ENCODE results near the gene UFSP2.
A peak's percentile ranks its signal among the peaks of the same experiment; 100 is the strongest.

The UFSP2 gene

DNA sequence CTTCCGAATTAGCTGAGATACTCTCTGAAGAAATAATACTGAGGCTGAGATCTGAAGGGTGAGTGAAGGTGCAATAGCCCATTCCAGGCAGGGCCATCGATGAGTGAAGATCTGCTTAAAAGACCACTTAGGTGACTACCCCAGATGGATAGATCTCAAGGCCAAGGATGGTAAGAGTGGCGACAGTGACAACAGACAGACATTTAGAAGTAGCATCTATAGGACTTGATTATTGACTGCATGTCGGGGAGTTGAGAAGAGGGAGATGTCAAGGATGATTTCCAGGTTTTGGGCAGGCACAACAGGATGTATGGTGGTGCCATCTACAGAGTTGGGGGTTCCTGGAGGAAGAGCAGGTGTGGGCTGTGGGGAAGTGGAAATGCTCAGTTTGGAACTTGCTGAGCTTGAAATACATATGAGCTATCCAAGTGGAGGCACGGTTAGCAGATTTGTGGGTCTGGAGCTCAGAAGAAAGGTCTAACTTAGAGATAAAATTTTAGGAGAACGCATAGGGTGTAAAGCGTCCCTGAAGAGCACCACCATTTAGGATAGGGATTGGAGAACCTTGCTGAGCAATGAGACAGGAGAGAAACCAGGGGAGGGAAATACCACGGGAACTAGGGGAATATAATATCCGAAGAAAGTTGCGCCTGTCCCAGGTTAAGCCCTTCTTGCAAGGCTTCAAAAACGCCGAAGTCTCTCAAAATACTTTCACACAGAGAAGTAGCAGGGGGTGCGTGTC is 688 bp downstream of the UFSP2 start:
- no peak for DNase-seq

GRCh38 chr4:185421366-185422124 is 4.2 kb downstream of the UFSP2 start:
- DNase-seq, result no peak

- DNase-seq, result no peak
These were observed 8.8 kb downstream of the UFSP2 start for GRCh38 chr4:185416955-185417354.

- no peak for DNase-seq
These were observed 13.4 kb downstream of the UFSP2 start for GRCh38 chr4:185412412-185412811.

DNA sequence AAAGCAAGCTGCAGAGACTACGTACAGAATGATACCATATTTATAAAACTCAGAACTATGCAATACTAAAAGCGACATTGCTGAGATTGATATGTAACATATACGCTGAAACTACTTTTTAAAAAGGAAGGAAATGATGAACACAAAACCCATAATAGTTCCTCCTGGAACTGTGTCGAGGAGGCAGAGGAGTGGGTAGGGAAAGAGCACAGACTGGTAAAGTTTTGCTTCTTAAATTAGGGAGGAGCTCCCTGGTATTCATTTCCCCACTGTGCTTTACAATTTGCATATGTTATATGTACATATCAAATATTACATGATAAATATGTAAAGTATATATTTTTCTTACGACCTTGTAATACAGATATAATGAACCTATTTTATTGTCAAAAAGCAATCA is 13.9 kb downstream of the UFSP2 start:
- no peak for DNase-seq

- no peak for DNase-seq
These were observed 17.3 kb downstream of the UFSP2 start for GRCh38 chr4:185408432-185408831.

DNA sequence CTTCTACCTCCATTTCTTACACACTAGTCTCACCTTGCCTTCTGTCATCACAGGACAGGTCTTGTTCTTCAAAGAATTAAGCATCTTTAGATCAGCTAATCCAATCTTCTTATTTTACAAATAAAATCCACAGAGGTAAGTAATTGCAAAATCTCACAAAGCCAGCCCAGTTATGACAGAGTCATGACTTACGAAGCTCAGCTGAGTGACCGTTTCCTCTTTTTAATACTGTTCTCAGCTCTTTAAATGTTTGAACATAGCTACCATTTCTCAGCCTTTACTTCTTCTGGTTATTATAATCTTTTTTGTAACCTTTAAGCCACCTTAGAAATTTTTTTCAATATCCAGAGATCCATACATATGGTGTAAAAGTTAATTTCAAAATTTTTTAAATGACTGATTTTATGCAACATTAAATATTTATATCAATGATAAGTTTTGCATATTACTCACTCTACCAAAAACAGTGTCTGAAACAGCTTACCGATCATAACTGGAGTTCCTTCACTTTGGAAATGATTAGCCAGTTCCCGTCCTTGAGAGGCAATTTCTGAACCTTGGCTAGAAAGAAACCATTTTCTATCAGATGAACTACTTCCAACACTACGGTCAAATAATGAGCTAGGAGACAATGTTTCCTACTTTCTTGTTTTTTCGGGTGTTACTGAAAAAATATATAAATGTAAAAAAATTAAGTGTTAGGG is 20.3 kb downstream of the UFSP2 start:
- no peak for DNase-seq

GRCh38 chr4:185404031-185404430 is 21.7 kb downstream of the UFSP2 start:
- no peak for DNase-seq

DNA sequence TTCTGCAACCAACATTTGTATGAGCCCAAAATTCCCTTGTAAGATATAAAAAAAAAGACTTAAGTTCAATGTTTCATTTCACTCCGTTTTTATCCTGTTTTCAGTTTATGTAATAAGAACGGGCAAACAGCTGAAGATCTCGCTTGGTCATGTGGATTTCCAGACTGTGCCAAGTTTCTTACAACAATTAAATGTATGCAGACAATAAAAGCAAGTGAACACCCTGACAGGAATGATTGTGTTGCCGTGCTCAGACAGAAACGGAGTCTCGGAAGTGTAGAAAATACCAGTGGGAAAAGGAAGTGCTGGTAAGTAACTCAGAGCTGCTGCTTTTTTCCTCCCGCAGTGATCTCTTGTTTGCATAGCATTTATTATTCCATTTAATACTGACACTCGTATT is 26.3 kb downstream of the UFSP2 start:
- no peak for DNase-seq

GRCh38 chr4:185398618-185399017 is 27.1 kb downstream of the UFSP2 start:
- no peak for DNase-seq

DNA sequence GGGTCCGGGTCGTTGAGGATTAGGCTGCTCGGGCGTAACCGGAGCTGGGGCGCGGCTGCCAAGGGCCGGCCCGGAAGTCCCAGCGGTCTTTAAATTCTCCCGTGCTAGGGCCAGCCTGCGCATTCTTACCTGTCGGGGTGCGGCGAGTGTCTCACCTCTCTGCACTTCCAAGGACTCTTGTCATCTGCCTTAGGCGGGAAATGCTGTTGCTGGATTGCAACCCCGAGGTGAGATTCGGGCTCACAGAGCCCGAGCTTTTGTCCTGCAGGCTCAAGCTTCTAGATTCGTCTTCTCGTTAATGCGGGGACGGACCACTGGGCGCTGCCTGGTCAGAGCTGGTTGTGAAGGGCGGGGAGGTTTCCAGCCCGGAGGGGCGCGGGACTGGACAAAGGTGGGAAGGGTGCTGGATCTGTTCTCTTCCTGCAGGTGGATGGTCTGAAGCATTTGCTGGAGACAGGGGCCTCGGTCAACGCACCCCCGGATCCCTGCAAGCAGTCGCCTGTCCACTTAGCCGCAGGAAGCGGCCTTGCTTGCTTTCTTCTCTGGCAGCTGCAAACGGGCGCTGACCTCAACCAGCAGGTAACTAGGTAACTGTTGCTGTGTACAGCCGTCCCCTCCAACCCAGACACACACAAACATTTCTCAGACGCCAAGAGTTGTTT is 28.9 kb downstream of the UFSP2 start, which contains the start of gene ANKRD37:
TSS of gene ANKRD37 (plus strand) at position 118 of the 662 bp plus-strand sequence. CDS start at position 201, 83 bp downstream.
- DNase-seq, result no peak

- peak; percentile 51 for DNase-seq
These were observed 29.6 kb downstream of the UFSP2 start for GRCh38 chr4:185395956-185396723.

DNA sequence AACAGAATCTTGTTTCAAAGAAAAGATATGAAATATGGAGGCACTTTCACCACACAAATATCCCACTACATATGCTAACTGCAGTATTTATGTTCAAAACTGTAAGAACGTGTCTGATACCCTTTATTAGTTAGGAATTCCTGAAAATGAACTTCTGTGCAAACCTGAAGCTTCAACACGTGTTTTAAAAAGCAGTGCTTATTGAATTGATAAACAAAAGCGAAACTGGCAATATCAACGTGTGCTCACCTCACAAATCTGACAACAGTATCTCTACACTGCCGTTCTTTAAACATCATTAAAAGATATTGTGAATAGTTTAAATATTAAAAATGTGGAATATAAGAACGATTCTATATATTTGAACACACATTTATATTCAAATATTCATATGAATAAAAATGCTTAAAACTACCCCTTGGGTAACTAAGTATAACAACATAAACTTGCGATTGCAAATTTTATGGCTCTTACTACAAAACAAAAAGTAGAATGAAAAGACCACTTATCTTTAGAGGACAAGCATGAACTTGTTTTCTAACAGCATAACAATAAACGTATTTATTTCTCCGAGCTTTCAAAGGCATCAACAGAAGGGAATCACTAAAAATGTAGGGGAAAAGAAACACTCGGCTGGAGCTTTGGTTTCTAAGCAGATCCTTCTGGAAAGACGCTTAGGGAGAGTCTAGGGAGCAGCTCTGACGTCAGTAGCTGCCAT is 30.4 kb downstream of the UFSP2 start, which contains the start of gene LRP2BP:
TSS of gene LRP2BP (minus strand) at position 687 of the 718 bp plus-strand sequence. CDS start 17,738 bp downstream, outside the sequence.
- peak; percentile 17 for DNase-seq

DNA sequence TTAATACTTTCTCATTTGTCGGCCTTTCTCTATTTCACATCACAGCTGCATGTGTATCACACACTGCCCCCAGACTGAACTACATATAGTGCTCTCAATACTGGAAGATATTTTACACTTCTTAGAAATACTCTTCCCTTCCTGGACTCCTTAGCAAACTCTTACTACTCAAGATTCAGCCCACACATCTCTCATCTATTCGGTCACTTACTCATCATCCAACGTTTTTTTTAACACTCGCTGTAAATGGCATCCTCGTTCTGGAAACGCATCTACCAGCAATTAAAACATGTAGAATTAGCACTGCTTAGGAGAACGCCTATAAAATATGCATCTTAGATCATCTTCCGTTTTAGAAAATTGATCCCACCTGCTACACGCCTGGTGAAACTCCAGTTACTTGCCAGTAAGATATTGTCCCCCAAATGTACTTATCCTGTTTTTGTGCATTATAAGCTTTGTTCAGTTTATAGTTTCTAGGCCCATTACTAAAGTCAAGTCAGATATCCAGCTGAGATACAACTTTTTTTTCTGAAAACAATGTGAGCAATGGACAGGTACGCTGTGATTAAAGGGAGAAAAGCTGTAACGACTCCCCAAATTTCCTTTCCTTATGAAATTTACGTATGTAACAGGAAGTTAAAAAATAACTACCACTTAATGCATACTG is 31.1 kb downstream of the UFSP2 start:
- DNase-seq, result no peak

GRCh38 chr4:185392156-185392555 is 33.6 kb downstream of the UFSP2 start:
- no peak for DNase-seq

DNA sequence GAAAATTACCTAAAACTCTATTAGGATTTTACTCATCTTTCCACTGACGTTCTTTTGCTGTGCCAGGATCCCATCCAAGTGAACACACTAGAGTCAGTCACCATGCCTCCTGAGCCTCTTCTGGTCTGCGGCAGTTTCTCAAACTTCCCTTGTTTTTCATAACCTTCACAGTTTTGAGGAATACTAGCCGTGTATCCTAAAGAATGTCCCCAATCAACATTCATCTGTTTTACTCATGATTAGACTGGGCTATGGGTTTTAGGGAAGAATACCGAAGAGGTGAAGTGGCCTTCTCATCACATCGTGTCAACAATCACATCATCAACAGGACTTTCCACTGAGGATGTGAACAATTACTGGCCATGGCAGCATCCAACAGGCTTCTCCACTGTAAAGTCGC is 34.8 kb downstream of the UFSP2 start:
- no peak for DNase-seq

- DNase-seq, result no peak
These were observed 37.8 kb downstream of the UFSP2 start for GRCh38 chr4:185387957-185388356.

DNA sequence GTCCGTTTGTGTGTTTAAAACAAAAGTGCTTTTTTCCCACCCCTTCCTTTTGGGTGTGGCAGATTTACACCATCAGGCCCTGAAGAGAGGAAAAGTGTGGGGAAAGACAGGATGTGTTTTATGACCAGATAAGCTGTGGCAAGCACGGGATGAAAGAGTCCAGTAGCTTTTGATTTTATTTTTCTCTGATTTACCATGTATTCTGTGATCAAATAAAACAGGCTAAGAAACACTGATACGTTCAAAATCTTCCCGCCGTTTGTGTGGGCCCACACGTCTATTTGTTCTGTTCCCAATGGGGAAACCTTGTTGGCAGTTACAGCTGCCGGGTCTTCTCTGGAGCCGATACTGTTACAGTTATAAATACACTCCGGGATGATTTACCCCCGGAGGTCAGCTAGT is 40.8 kb downstream of the UFSP2 start:
- no peak for DNase-seq

DNA sequence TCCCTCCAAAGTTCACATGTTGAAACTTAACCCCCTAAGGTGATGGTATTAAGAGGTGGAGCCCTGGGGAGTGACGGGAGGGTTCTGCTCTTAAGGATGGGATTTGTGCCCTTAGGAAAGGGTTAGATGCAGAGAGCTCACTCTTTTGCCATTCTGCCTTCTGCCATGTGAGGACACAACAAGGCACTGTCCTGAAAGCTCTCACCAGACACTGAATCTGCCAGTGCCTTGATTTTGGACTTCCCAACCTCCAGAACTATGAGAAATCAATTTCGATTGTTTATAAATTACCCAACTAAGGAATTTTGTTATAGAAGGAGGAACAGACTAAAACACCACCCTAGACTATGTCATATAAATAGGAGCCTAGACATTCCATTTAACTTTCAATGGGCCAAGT is 41.7 kb downstream of the UFSP2 start:
- no peak for DNase-seq

- DNase-seq, result no peak
These were observed 42.3 kb downstream of the UFSP2 start for GRCh38 chr4:185383451-185383850.

DNA sequence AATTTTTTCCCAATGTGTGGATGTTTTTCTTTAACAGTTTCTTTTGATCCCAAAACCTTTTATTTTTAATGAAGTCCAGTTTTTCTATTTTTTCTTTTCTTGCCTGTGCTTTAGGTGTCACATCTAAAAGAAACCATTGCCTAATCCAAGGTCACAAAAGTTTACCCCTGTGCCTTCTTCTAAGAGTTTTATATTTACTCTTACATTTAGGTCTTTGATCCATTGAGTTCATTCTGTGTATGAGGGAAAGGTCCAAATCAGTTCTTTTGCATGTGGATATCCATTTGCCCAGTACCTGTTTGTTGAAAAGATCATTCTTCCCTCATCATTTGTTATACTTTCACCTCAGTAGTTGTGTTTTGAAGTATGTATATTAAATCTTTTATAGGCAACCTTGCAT is 43.0 kb downstream of the UFSP2 start:
- DNase-seq, result no peak

Measured in KG1 (cell line).